Epidermal melanocyte (primary cell): ENCODE measurements around the gene CPA5.
"Not testable (repeated sequence)": the region's sequence is repeated elsewhere in the genome, so short reads cannot be mapped to it uniquely, and the experiment has no call there.

Experiments used
- DNase-seq: peaks from one replicate; pipeline ENCODE4 v3.0.0; 2011; ENCODE audit warnings: low spot score; ENCODE audit not compliant: insufficient read length

Gene CPA5

DNA sequence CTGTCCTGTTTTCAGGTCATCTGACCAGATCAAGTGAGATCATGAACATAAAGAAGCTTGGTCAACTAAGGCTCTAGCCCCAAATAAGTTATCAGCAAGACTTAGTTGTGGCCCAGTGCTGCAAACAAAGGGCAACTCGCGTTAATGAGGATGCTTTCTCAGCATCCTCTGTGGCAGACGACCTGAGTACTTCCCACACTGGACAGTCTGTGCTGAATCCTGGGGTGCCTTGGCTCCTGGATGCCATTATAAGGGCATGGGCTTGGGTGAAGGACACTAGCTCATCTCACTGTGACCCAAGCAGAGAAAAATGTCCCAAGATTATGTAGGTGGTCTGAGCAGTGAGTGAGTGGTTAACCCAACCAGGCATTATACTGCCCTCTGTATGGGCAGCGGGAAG lies 13.9 kb downstream of the CPA5 start:
- DNase-seq = no peak

DNA sequence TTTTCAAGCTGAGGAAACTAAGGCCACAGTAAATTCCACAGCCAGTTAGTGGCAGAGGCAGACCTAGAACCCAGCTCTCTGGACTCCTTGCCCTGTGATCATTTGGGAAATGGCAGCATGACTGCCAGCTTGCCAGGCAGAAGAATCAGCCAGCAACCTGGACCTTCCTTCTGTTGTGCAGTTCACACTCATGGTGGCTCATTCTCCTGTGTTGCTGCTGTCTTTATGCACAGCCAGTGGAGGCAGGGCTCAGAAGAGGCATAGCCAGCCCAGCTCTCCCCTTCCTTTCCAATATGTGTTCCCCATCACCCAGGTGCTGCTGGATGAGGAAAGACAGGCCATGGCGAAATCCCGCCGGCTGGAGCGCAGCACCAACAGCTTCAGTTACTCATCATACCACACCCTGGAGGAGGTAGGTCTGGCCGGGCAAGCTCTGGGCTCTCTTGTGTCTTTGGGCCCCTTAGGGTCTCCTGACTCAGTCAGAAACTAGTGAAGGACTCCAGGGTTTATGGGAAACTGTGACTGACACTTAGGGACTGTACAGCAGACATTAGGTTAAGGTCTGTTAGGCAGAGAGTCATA lies 14.8 kb downstream of the CPA5 start:
- DNase-seq = no peak

DNA sequence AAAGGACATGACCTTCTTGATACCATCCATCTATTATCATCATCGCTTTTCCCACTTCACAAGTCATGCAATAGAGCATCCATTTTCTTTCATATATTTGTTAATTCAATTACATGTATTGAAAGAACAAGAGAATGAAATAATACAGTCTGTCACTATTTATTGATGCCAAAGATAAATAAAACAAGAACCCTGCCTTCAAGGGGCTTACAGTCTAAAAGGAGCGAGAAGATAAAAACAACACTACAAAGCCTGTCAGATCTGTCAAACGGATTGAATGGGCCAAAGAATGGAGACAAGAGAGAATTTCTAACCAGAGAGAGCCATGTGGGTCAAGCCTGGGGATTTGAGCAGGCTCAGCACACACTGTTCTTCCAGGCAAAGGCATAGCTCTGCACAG lies 15.9 kb downstream of the CPA5 start:
- no peak for DNase-seq

DNA sequence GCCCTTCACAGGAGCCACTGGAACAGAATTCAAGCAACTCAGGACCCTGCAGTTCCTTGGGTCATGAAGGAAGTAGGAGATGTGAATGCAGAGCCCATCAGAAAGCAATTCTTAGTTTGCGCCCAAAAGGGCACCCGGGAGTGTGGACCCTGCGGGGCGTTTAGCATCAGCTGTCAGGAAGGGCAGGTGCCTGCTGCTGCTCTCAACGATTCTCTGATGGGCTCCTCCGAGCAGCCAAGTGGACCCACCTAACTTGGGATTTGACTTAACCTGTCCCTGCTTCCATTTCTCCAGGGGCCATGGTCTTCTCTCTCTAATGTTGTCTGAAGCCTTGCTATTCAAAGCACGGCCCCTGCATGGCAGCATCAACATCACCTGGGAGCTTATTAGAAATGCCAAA lies 17.1 kb downstream of the CPA5 start:
- no peak for DNase-seq

DNA sequence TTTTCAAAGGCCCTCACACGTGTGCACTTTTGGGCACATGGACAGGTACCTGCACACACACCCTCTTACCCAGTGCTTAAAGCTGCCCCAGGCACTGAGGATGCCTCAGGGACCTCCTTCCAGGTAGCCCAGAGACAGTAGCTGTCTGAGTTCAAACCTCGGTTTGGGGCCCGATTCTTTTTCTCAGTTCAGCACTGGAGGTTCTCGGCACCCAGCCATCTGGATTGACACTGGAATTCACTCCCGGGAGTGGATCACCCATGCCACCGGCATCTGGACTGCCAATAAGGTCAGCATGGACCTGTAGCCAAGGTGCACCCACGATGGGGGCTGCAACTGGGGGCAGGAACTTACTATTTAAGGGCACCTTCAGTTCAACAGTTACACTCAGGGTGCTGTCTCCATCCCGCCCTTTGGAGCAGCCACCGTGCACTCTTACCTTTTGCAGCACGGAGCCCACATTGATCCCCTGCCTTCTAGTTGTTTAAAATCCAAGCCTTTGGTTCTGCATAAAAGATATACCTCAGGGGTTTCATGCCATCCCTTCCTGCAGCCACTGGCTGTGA lies 17.7 kb downstream of the CPA5 start:
- no peak for DNase-seq

DNA sequence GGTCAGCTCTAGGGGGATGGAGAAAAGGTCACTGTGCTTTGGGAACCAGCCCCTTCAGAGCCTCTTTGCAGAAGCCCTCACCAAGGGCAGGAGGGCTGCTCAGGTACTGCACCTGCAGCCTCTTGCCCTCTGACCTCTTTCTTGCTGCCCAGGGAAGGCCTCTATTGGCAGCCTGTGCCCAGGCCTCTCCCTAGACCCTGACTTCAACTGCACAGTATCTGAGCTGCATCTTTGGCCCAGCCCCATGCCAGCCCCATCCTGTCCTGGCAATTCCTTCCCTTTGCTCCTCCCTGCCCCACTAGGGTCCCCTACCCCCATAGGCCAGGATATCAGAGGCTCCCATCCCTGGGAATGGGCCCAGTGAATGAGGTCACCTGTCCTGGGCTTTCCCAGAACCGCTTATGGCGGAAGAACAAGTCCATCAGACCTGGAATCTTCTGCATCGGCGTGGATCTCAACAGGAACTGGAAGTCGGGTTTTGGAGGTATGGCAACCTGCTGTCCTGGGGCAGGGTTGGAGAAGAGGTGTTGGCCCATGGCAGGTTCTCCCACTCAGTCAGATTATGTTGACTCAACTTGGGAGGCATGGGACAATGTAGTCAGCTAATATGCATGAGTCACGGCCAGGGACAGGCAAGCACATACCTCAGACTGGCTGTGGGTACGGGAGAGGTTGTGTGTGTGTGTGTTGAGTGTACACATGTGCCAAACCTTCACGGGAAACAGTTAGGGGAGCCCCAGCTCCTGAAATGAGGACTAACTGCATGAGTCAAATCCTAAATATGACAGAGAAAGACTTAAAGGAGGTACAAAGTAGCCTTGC lies 18.6 kb downstream of the CPA5 start:
- no peak for DNase-seq

DNA sequence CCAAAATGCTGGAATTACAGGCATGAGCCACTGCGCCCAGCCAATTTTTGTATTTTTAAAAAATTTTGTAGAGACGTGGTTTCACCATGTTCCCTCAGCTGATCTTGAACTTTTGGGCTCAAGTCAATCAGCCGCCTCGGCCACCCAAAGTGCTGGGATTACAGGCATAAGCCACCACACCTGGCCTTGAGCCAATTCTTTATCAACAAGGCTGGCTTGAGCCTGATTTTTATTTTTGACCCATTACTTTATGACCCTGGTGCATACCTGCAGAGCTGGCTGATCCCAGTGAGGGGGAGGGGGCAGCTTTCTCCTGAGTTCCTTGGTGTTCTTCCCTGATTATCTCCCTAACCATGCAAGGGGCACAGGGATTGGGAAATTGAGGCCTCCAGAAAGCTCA lies 19.8 kb downstream of the CPA5 start:
- no peak for DNase-seq

DNA sequence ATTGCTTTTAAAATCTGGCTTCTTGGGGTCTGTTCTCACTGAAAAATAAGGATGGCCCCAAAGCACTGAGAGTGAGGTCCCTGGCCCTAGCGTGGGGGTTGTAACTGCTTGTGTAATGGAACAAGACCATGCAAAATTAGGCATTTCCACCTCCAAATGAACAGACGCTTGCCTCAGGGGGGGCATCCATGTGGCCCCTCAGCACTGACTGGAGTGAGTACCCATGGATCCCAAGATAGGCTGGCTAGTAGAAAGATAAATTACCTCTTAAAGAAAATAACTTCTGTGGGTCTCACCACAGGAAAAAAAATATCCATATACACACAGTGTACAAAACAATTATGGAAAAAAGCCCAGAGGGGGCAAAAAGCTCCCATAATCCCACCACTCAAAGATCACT lies 20.5 kb downstream of the CPA5 start:
- no peak for DNase-seq

DNA sequence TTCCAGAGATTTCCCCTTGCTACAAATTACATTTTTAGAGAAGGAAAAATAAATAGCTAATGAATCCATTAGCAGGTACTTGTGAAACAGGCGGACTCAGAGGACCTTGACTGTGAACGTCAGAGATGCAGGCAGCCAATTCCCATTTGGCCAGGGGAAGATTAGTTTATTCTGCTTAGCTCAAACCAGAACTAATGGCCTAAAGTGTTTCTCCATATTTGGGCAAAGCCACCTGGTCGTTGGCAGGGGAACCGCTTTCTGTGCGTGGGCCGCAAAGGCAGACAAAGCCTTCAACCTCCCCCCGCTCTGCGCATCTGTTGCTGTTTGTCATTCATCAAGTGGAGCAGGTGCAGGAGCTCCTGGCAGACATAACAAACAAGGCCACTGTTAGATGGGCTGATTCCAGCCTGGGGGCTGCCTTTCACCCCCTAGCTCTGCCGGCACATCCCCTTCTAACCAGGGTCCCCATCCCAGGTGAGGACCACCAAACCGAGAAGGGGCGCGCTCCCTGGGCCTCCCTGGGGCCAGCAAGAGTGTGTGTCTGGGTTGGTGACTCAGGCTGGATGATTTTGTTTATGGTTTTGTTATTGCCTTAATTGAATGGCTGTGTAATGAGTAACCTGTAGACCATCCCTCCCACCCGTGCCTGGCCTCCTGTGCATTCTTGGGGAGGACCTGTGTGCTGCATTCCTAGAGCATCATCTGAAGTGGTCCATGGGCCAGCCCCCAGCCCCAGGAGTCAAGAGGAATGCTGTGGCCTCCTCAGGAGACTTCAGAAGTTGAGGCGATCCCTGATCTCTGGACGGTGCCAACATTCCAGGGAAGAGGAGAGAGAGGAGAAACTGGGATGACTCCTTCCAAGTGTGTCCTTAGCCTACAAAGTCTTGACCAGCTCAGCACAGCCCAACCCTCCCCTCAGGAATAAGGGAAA lies 21.2 kb downstream of the CPA5 start:
- no peak for DNase-seq

DNA sequence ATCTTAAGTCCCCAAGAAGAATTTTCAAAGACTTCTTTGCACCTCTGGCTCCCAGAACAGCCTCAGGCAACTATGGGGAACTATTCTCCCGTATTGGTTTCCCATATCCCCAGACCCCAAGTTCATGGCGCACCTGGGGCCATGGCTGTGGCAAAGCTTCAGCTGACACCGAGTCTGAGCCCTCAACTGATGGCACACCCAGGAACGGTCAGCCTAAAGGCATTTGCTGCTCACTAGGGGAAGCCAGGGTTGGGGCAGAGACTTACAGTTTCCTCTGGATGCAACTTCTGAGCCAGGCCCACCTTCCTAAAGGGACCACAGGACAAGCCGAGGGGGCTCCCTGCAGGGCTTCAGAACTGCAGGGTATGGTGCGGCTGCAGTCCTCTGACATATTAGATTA lies 21.9 kb downstream of the CPA5 start:
- no peak for DNase-seq

DNA sequence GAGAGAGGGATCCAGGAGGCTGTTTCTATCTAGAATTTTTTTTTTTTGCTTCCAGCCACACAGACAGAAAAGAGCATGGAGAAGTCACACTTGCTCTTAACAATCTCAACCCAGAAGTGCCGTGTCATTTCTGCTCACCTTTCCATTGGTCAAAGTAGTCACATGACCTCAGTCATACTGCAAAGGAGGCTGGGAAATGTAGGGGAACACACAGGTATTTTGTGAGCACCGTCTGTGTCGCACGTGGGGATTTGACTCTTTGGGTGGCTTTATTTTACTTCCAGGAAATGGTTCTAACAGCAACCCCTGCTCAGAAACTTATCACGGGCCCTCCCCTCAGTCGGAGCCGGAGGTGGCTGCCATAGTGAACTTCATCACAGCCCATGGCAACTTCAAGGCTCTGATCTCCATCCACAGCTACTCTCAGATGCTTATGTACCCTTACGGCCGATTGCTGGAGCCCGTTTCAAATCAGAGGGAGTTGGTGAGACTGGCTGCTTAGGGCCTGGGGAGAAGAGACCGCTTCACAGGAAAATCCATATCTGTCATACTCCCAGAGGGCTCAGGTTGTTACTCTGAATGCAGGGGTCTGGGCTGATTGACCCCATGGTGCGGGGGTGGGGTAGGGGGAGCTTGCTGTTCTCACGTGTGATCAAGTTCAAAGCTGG lies 22.6 kb downstream of the CPA5 start:
- no peak for DNase-seq

DNA sequence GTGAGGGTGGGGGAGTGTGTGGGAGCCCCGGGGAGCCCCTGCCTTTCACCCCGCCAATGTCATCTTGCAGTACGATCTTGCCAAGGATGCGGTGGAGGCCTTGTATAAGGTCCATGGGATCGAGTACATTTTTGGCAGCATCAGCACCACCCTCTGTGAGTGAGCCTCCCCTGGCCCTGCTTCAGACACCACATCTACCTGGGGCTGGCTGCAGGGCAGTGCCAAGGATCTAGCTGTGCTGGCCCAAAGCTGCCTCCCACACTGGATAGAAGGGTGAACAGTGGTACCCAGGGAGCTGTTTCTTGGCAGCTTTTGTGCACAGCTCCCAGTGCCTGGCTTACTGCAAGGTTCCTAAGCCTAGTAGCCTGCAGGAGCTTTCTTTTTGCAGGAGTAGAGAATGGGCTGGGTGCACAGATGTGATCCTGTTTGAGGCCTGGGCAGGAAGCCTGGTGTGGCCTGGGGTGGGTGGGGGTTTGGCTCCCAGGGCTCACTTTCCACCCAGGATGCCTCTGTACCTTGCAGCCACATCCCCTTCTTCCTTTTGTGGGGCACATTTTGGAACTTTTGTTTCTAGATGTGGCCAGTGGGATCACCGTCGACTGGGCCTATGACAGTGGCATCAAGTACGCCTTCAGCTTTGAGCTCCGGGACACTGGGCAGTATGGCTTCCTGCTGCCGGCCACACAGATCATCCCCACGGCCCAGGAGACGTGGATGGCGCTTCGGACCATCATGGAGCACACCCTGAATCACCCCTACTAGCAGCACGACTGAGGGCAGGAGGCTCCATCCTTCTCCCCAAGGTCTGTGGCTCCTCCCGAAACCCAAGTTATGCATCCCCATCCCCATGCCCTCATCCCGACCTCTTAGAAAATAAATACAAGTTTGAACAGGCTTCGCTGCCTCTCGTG lies 23.5 kb downstream of the CPA5 start:
- DNase-seq = no peak

DNA sequence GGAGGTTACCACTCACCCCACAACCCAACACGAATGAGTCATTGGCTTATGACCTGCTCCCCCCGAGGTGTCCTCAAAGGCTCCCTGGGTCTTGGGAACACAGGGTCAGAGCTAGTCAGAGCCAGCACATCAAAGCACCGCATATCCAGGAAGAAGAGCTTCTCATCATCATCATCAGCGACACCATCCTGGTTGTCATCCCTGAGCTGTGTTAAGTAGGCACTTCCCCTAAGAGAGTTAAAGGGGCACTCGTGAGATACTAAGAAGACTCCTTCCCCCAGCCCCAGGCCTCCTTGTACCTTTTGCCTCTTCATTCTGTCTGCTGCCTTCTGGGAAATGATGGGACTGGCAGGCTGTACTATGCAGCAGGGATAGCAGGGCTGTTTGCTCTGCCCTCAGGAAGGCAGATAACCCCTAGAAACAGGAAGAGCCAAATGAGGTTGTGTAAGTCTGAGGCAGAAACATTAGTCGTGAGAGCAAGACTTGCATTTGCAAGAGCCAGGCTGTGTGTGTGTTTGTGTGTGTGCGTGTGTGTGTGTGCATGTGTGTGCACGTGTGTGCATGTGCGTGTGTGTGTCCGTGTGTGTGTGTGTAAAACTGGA lies 24.6 kb downstream of the CPA5 start:
- DNase-seq = no peak

DNA sequence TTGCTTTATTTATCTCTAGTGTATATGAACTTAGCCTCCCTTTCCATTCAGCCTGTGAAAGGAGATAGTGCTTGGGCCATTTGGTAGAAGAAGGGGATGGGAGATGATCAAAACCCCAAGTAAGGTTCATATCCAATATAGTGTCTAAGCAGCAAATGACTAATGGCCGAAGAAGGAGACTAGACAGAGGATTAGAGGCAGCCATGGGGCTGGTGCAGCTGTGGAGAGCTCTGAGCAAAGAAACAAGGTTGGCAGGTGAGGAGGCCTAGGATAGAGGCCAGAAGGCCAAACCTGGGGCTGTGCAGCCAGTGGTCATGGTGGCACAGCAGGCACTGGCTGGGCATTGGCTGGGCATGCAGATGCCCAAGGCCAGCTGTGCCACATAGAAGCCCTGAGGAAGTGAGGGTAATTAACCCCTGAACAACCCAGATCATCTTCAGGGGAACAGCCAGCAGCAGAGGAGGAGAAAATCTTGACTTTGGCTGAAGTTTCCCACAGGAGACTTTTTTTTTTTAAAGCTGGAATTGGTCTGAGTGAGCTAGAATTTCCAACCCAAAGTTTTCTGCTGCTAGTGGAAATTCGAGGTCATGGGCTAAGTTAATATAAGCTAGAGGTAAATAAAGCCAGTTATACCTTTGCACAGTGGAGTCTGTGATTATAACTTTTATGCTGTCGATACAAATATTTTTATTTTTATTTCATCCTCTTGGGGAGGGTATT lies 25.4 kb downstream of the CPA5 start:
- no peak for DNase-seq

DNA sequence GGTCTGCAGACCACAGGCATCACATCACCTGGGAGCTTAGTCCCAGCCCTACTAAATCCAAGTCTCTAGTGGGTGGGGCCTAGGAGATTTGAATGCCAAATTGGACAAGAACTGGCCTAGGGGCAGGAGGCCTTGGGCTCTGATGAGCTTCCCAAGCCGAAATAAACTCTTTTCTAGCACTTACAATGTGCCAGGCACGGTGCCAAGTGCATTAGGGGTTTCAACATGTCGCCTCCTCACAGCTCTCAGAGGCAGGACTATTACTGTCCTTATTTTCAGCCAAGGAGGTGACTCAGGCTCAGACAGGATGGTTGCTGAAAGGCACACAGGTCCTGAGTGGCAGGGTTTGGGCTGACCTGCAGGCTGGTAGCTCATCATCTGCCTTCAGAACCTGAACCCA lies 26.4 kb downstream of the CPA5 start:
- no peak for DNase-seq

DNA sequence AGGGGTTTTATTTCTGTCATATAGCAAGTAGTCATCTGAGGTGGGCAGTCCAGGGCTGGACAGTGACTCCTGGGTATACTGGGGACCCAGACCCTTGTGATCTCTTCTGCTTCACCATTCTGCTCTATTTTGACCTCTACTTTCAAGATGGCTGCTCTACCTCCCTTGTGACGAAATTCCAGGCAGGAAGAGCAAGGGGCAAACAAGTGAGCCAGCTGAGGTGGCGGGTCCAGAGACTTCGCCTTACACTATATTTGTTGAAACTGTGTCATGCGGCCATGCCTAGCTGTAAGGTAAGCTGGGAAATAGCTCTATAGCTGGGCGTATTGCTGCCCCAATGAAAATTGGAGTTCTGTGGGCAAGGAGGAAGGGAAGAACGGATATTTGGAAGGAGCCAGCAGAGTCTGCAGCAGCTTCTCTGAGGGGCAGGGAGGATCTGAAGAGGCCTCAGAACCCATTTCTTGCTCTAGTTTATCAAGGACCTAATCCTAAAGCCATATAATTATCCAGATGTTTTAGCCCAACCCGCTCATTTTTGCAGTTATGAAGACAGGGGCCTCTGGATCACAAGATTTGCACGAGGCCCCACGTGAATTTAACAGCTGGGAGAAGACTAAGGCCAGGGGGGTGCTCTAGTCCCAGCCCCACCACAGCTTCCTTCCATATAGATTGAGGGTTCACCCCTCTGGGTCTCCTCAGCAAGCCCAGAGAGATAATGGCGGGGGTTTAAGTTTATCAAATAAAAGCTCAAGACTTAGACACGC lies 28.0 kb downstream of the CPA5 start:
- no peak for DNase-seq

DNA sequence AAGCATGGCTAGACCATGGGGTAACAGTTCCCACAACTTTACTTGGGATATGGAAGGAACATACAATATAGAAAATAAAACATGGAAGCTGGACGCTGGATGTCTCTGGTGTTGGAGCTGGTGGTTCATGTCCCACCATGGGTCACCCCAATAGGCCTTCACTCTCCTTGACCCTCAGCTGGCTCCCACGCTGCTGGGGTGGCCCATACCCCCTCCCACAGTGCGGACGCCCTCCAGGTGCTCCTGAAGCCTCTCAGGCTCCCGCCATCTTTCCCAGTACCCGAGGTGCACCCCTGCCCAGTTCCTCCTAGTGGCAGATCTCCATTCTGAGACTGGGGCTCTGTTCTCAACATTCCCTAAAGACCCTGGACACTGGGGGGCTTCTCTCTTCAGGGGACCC lies 29.9 kb downstream of the CPA5 start:
- no peak for DNase-seq

DNA sequence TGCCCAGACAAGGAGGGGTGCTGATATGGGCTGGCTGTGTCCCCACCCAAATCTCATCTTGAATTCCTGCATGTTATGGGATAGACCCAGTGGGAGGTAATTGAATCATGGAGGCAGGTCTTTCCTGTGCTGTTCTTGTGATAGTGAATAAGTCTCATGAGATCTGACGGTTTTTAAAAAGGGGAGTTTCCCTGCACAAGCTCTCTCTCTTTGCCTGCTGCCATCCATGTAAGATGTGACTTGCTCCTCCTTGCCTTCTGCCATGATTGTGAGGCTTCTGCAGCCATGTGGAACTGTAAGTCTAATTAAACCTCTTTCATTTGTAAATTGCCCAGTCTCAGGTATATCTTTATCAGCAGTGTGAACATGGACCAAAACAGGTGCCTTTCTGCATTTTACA lies 31.8 kb downstream of the CPA5 start:
- not testable (repeated sequence) for DNase-seq
